GM06990 (cell line): ENCODE results near the gene BCL7B.
"Not testable (repeated sequence)": the region's sequence is repeated elsewhere in the genome, so short reads cannot be mapped to it uniquely, and the experiment has no call there.

Experiments used
- DNase-seq: peaks from one replicate; pipeline ENCODE4 v3.0.0-alpha.2; 2011; ENCODE audit not compliant: insufficient read length; ENCODE audit errors: extremely low read depth
- H3K27me3 ChIP-seq: replicated peaks from 2 replicates; pipeline ENCODE4 v1.6.0; 2011; ENCODE audit warnings: low read length; ENCODE audit not compliant: control insufficient read depth, insufficient read depth
- H3K36me3 ChIP-seq: 2 replicates; pipeline ENCODE4 v1.5.1; 2011; ENCODE audit warnings: low read length; ENCODE audit not compliant: control insufficient read depth, insufficient read depth
- H3K4me3 ChIP-seq: replicated peaks from 2 replicates; pipeline ENCODE4 v1.5.1; 2011; ENCODE audit warnings: low read depth, mild to moderate bottlenecking, control low read depth, low read length
- TF ChIP-seq, protein P1 (sequence below): IDR thresholded peaks from 2 replicates; pipeline ENCODE4 v1.5.1; 2011; ENCODE audit warnings: low read length, control low read depth, mild to moderate bottlenecking, inconsistent platforms; ENCODE audit not compliant: insufficient read depth, poor library complexity, severe bottlenecking

Gene BCL7B

DNA sequence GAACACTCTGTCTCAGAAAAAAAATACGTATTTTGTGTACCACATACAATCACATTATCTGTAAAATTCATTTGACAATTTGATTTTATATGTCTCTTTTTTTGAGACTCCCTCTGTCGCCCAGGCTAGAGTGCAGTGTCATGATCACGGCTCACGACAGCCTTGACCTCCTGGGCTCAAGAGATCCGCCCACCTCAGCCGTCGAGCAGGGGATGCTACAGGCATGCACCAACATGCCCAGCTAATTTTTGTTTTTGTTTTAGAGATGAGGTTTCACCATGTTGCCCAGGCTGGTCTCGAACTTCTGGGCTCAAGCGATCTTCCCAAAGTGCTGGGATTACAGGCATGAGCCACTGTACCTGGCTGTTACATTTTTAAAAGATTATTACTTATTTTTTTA, 23.7 kb downstream of the BCL7B start:
- Histone ChIP-seq H3K27me3 (no peaks in the 10 kb centered on the region), H3K4me3 (no peak overlapping the region), H3K36me3 (peaks cover 13% of the 10 kb centered on the region)
- TF ChIP-seq, protein P1, sequence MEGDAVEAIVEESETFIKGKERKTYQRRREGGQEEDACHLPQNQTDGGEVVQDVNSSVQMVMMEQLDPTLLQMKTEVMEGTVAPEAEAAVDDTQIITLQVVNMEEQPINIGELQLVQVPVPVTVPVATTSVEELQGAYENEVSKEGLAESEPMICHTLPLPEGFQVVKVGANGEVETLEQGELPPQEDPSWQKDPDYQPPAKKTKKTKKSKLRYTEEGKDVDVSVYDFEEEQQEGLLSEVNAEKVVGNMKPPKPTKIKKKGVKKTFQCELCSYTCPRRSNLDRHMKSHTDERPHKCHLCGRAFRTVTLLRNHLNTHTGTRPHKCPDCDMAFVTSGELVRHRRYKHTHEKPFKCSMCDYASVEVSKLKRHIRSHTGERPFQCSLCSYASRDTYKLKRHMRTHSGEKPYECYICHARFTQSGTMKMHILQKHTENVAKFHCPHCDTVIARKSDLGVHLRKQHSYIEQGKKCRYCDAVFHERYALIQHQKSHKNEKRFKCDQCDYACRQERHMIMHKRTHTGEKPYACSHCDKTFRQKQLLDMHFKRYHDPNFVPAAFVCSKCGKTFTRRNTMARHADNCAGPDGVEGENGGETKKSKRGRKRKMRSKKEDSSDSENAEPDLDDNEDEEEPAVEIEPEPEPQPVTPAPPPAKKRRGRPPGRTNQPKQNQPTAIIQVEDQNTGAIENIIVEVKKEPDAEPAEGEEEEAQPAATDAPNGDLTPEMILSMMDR, result no peak
- no peak for DNase-seq

DNA sequence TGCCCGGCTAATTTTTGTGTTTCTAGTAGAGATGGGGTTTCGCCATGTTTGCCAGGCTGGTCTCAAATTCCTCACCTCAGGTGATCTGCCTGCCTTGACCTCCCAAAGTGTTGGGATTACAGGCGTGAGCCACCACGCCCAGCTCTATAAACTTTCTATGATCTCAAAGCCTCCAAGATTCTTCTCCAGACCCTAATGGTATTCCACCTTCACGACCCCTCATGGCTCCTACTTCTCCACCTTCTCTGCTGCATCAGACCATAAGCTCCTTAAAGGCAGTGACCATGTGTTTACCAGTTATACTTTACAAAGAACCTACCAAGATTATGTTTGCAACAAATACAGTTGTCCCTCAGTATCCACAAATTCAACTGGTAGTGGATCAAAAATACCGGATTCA, 25.3 kb downstream of the BCL7B start:
- Histone ChIP-seq H3K36me3 (peaks cover 8% of the 10 kb centered on the region), H3K27me3 (no peaks in the 10 kb centered on the region), H3K4me3 (no peak overlapping the region)
- no peak for DNase-seq
- TF ChIP-seq, protein P1, result no peak

DNA sequence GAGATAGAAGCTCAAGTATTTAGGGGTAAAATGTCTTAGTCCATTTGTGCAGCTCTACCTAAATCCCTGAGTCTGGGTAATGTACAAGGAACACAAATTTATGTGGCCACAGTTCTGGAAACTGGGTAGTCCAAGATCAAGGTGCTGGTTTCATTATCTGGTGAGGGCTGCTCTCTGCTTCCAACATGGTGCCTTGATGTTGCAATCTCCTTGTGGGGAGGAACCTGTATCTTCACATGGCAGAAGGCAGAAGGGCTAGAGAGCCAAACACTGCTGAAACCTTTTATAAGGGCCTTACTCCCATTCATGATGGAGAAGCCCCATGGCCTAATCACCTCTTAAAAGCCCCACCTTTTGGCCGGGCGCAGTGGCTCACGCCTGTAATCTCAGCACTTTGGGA, 26.7 kb downstream of the BCL7B start:
- TF ChIP-seq, protein P1, result no peak
- H3K4me3 ChIP-seq, result no peak overlapping the region
- no peaks in the 10 kb centered on the region for H3K27me3 ChIP-seq
- H3K36me3 ChIP-seq, result no peaks in the 10 kb centered on the region; the same call in 1 of the 2 replicates
- DNase-seq, result no peak

DNA sequence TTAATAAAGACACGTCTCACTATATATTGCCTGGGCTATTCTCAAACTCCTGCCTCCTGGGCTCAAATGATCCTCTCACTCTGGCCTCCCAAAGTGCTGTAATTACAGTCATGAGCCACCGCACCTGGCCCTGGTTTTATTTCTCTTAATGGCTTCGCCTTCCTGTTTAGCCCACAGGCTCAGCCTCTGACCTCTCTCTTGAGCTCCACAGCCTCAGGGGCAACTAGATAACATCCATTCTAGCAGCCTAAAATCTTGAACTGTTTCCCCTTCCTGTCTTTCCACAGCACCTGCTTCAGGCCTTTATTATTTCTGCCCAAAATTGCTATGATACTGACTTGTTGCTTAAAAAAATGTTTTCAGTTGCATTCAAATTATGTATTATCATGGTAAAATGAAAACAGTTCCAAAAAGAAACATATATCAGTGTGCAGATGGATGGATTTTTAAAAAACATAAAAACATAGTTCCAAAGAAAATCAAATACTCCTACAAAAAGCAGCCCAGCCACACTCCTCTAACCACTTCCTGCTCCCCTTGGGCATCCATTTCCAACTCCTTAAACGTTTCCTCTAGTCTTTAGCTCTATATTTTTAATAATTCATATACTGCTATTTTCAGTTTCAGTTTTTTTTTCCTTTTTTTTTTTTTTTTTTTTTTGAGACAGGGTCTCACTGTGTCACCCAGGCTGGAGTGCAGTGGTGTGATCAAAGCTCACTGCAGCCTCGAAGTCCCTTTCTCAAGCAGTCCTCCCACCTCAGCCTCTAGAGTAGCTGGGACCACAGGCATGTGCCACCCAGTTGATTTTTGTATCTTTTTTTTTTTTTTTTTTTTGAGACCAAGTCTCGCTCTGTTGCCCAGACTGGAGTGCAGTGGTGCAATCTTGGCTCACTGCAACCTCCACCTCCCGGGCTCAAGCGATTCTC, 30.3 kb downstream of the BCL7B start:
- DNase-seq, result no peak
- Histone ChIP-seq H3K36me3 (no peaks in the 10 kb centered on the region), H3K27me3 (no peaks in the 10 kb centered on the region), H3K4me3 (no peak overlapping the region)
- TF ChIP-seq, protein P1, result no peak

DNA sequence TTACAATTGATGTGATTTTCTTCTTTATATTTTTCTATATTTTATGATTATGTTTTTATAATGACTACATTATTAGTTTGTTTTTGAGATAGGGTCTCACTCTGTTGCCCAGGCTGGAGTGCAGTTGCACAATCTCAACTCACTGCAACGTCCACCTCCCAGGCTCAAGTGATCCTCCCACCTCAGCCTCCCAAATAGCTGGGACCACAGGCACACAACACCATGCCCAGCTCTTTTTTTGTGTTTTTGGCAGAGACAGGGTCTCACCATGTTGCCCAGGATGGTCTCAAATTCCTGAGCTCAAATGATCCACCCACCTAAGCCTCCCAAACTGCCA, 31.4 kb downstream of the BCL7B start:
- not testable (repeated sequence) for DNase-seq, H3K36me3 ChIP-seq, H3K4me3 ChIP-seq, H3K27me3 ChIP-seq

DNA sequence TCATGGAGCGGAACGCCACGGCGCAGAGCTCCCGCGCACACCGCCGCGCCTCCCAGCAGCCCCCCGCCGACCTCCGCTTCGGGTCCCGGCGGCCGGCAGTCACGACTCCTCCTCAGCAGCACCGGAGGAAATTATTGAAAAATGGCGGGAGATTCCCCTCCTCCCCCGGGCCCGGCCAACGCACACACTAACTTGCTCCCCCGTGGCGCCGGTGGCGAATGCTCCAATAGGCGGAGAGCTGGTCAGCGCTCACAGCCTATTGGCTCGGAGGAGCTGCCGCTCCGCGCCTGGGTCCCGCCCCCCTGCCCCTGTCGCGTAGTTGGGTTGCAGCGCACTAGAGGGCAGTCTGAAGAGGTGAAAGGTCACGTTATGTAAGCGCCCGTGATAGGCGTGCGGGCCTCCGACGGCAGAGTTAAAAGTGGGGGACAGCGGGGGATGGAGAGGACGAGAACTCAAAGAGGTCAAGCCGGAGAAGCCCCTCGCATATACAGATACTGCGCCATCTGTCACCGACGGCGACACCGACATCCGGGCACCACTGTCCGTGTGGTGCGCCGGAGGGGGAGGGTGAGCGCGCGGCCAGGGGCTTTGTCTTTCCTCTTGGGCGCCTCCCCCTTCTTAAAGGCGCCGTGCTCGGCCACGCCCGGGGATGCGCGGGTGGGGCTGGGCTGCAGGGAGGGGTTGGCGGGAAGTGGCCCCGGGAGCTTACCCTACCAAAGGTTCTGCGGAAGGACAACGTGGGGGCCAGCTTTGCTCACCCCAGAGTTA, 35.2 kb downstream of the BCL7B start, which contains the start of gene BAZ1B:
Gene BAZ1B (minus strand): TSS at position 189 of the 768 bp plus-strand sequence. CDS start 360 bp downstream, outside the sequence.
- Histone ChIP-seq H3K36me3 (no peaks in the 10 kb centered on the region), H3K27me3 (no peaks in the 10 kb centered on the region), H3K4me3 (peak within 1 kb of the TSS; percentile 91)
- peak; percentile 100 for DNase-seq
- TF ChIP-seq, protein P1, result no peak
